Stimulated activated CD8-positive, alpha-beta memory T cell treated with anti-CD3 and anti-CD28 coated beads, Interleukin-15, amount 100 ng/mL, for 48 hours (primary cell): Measurements from ENCODE around the gene DGUOK.
"Not testable (repeated sequence)": the region's sequence is repeated elsewhere in the genome, so short reads cannot be mapped to it uniquely, and the experiment has no call there.

Experiments
- DNase-seq, 2 donors: peaks; one replicate each; pipeline ENCODE4 v3.0.0-alpha.2; 2020; ENCODE audit warnings: low read depth in 2 of 2

Gene DGUOK

DNA sequence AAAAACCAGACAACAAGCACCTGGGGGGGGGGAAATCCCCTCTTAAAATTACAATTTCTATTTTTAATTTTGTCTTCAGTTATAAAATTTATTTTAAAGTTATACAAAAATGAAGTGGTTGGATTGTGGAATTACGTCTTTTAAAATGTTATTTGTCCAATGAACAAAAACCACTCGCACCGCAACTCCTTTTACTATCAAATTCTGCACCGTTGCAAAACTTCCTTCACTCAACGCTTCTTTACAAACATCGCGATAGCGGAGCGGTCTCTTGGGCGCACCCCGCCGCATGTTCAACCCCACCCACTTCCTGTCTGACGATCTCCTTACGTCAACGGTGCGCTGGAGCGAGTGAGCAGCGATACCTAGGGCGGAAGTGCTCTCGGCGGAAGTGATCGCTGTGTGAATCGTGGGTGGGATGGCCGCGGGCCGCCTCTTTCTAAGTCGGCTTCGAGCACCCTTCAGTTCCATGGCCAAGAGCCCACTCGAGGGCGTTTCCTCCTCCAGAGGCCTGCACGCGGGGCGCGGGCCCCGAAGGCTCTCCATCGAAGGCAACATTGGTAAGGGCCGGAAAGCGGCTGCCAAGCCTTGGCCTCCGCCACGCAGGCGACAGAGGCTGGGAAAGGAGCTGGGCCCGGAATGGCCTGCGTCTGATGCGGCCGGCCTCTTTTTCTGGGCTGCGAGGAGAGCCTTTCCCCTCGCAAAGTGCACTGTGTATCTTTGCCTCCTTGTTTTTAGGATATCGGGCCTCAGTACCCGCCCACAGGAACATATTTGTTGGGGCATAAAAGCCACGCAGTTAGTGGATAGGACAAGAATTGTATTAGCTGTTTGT lies at the start of gene DGUOK:
Gene DGUOK, plus strand, starts transcription at position 388 of the 835 bp plus-strand sequence. Its CDS starts 31 bp downstream, at position 419.
- peak; percentile 94 to 97 for DNase-seq

DNA sequence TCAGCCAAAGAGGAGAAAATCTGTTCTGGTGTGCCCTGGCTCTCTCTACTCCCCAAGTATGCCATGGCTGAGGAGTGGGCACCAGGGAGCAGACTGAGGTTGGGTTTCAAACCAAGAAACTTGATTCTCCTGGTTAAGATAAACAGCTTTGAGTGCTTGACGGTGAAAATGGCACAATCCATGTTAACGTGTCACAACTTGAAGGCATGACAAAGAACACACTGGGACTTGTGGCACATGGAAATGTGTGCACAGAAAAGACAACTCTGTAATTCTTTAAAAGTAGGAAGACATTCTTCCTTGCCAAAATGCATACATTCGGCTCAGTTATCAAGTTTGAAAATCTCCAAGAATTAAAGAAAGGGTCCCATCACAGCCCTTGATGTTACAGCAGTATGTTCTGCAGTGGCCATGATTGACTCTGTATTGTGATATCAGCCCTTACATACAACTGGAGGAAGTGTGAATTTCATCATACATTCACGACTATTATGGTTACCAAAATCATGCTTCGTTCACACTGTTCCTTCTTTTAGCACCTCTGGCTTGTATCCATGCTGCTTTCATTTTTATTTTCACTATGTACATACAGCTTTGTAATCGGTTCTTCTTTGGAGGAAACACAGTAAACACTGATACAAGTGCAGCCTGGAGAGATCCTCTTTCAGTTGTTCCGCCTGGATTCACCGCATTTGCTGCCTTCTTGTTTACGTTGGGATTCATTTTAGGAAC lies 49.4 kb upstream of the DGUOK start:
- DNase-seq: no peak

DNA sequence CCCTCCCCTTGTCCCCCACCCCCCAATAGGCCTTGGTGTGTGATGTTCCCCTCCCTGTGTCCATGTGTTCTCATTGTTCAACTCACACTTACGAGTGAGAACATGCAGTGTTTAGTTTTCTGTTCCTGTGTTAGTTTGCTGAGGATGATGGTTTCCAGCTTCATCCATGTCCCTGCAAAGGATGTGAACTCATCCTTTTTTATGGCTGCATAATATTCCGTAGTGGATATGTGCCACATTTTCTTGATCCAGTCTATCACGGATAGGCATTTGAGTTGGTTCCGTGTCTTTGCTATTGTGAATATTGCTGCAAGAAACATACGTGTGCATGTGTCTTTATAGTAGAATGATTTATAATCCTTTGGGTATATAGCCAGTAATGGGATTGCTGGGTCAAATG lies 48.7 kb upstream of the DGUOK start:
- not testable (repeated sequence) for DNase-seq

DNA sequence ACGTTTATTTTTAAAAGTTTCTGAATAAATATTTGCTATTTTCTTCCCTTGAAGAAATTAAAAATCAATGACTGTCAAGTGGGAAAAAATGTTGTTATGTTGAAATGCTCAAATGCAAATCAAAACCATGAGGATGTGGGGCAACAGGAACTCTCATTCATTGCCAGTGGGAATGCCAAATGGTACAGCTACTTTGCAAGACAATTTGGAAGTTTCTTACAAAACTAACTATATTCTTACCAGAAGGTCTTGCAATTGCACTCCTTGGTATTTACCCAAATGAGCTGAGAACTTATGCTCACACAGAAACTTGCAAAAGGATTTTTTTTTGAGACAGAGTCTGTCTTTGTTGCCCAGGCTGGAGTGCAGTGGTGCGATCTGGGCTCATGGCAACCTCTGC lies 41.3 kb upstream of the DGUOK start:
- no peak for DNase-seq

DNA sequence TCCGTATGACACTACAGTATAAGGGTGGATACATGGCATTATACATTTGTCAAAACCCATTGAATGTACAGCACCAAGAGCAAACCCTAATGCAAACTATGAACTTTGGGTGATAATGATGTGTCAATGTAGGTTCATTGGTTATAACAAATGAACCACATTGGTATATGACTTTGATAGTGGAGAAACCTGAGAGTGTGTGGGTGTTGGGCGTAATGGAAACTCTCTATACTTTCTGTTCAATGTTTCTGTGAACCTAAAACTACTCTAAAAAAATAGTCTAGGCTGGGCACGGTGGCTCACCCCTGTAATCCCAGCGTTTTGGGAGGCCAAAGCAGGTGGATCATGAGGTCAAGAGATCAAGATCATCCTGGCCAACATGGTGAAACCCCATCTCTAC lies 40.3 kb upstream of the DGUOK start:
- DNase-seq: peak; percentile 38 to 49

DNA sequence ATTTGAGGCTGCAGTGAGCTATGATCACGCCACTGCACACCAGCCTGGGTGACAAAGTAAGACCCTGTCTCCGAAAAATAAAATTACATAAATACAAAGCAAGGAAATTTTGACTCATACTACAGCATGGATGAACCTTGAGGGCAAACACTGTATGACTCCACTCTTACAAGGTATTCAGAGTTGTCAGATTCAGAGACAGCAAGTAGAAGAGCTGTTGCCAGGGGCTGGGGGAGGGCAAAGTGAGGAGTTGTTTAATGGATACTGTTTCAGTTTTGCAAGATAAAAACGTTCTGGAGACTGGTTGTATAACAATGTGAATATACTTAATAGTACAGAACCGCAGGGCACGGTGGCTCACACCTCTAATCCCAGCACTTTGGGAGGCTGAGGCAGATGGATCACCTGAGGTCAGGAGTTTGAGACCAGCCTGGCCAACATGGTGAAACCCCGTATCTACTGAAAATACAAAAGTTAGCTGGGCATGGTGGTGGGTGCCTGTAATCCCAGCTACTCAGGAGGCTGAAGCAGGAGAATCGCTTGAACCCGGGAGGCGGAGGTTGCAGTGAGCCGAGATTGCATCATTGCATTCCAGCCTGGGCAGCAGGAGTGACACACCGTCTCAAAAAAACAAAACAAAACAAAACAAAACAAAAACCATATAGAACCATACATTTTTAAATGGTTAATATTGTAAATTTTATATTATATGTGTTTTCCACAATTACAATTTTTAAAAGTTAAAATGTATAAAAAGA lies 38.9 kb upstream of the DGUOK start:
- DNase-seq: not testable (repeated sequence)

DNA sequence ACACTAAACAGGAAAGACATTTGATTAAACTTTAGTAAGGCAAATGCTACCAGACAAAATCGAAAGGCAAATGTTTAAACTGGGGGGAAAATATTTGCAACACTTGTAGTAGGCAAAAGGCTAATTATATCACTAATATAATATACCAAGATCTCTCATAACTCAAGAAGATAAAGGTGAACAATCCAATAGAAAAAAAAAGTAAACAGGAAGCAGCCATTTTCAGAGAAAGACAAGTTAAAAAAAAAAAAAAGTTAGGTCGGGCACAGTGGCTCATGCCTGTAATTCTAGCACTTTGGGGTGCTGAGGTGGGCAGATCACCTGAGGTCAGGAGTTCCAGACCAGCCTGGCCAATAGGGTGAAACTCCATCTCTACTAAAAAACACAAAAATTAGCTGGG lies 38.3 kb upstream of the DGUOK start:
- DNase-seq: no peak

DNA sequence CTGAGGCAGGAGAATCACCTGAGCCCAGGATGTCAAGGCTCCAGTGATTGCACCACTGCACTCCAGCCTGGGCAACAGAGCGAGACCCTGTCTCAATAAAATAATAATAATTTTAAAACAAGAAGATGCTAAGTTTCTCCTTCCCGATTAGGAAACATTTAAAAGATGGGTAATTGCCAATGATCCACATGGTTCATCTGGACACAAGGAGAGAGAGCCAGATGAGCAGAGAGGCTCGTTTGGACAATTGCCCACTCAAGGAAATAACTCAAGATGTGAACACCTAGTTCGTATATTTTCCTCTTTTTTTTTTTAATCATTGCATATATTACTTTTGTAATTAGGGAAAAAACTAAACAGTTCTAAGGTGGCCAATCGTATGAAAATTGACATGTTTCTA lies 37.5 kb upstream of the DGUOK start:
- DNase-seq: no peak

DNA sequence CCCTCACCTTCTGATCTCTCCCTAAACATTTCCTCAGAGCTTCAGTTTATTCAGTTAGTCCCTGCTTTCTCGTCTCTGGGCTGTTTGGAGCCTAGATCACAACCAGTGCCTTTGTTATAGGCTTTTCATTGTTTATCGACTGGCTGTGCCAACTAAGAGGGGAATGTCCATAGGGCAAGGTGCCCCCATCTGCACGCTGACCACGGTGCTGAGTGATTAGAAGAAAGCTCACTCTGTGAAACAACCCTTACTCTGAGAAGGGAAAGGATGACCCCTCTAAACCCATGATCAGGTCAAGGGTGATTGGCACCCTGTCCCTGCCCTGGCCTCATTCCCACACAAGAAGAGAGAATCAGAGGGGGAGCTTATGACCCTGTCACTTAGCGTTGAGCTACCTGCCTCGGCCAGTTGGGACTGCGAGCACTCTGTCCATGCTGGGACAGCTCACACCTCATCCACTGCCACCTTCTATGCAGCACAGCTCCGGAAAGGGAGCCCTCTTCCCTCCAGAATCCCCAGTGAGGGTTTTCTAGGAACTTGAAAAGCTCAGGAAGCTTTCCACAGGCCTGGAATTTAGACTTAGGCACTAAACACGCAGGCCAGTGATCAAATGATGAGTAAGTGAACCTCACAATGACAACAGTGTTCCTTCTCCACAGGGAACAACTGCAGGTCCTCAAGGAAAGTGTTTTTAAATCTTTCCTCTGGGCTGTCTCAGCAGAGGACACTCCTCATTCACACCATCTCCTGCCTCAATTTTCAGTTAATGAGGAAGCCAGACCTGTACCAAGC lies 36.2 kb upstream of the DGUOK start:
- no peak for DNase-seq

DNA sequence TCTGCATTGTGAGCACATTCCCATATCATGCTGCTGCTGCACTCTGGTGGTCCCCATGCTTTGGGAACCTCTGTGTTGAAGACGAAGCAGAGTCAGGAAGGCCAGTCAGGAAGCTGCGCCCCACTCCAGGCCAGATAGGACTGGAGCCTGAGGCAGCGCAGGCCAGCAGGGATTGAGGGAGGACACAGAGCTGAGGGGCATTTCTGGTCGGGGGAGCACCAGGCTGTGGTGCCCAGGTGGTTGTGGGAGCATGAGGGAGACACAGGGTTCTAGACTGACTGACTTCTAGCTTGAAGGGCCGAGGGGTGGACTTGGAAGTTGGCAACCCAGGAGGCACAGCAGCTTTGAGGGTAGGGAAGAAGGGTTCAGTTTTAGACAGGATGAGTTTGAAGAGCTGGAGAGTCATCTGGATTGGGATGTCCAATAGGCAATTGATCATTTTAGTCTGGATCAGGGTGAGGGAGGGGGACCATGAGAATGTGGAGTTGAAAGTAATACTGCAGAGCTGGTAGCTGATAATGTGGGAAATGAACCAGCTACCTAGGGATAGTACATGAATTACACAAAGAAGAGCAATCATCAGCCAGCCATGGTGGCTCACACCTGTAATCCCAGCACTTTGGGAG lies 35.3 kb upstream of the DGUOK start:
- DNase-seq: no peak

DNA sequence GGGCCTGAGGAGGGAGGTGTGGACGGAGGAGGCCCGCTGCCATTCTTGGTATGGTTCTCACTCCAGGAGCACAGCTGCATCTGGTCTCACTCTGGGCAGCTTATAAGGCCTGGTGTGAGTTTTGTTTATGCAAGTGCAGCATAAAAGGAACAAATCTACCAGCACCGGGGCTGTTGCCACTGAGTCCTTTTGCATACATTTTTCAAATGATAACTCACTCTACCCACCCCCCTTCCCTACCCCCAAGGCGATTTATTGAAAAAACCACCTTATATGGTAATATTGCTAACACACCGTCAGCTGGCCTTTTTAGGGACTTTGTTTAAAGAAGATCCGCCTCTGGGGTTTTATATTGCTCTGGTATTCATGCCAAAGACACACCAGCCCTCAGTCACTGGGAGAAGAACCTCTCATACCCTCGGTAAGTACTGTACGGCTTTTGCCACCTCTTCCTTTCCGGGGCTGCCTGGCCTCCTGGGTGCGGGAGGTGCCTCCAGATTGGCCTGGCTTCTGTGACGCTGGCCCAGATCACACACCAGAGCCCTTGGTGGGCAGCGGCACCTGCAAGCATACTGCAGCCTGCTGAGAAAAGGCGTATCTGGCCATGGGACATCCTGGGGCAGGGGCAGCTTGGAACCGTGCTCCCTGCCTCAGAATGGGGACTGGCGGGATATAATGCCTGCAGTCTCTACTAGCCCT lies 33.9 kb upstream of the DGUOK start, which contains the start of gene ACTG2:
Gene ACTG2, plus strand, starts transcription at position 378 of the 699 bp plus-strand sequence. CDS start 8,304 bp downstream, outside the sequence.
- DNase-seq: no peak

DNA sequence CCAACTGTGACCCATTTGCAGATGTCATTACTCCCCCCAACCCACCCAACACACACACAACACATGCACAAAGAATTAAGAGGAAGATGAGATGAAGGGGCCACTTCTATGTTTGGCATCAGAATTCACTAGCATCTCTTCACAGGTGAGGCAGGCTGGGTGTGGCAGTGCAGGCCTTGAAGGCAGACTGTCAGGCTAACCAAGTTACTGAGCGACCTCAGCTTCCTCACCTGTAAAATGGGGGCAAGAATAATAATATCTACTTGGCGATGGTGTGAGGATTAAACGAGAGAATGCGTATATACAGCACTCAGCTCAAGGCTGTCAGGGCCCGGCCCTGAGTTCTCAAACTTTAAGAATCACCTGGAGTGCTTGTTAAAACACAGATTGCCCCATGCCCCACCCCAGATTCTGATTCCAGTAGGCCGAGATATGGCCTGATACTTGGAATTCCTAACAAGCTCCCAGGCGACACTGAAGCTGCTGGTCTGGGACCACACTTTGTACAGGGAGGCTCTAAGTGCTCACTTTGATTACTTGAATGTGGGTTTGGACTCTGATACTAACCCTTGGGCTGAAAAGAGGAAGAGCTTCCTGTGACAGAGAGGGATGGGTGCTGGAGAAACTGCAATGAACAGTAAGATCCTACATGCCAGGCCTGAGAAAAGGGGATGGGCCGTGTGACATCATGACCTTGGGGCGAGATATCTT lies 32.8 kb upstream of the DGUOK start:
- no peak for DNase-seq

DNA sequence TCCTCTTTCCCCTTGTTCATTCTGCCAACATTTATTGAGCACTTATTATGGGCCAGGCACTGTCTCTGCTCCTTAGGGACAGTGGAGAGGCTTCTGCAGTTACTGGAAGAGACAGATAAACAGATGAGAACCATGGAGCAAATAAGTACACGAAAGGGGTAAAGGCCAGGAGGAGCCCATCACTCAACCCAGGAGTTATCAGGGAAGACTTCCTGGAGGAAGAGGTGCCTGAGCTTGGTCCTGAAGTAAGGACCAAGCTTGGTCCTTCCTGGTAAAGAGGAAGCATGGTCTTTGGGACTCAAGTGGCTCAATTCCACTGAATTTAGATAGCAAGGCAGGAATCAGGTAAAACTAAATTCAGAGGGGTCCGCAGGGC lies 32.2 kb upstream of the DGUOK start:
- DNase-seq: no peak

DNA sequence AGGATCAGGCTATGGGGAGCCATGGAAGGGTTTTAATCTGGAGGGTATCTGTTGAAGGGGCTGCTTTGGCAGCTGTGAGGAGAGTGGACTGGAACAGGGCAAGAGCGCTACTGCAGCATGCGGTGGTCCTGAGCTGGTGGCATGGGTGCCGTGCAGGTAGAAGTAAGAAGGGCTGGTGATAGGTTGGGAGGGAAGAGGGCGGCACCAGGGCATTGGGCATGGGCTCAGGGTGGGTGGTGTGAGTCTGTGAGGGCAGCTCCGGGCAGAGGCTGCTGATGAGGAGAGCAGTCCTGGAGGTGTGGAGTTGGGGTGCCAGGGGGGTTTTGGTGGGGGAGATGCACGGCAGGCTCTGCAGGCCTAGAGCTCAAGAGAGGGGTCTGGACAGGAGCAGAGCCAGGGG lies 31.8 kb upstream of the DGUOK start:
- no peak for DNase-seq

DNA sequence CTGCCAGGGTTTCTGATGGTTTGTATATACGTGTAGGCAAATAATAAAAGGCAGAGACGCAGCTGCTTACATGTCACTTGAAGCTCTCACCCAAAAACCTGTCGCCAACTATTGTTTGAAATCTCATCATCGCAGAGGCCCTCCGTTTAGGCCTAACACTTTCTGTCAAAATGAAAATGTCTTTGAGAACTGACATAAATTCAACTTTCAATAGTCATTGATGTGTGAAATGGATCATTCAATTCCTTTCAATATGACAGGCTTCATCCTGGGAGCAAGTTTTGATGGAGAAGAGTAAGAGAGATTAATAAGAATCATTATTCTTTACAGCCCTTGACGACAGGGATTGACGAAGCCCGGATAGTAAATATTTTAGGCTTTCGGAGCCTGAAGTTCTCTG lies 31.2 kb upstream of the DGUOK start:
- DNase-seq: no peak

DNA sequence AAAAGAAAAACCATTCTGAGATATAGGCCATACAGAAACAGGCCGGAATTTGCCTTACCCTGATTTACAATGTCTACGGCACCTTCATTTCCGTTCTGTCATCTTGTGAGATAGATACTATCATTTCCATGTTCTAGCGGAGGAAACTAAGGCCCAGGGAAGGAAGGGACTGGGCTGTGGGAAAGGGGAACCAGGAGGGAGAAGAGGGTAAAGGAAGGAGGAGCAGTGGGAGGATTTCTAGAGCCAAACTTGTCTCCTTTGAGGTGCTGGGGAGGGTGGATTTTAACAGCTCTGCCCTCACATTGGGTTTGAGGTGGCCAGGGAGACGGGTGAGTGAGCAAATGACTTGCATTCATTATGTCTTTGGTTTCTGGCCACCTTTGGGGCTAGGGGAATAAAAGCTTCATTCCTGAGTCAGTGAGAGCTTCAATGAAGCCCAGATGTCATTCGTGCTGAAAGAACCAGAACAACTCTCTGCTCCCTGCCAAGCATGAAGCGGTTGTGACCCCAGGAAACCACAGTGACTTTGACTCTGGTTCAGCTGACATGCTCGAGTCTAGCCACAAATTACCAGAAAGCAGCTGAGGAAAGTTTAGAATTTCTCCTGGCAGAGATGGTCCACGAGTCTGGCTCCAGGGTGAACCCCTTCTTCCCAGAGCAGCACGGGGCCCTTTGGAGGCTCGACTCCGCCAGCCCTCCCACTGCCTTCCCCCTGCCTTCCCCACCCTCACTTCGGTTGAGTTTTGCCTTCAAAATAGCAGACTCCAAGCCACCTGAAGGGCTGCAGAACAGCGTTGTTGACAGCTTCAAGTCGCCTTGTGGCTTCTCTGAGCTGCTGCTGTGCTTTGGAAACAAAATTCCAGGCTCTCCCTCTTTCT lies 30.1 kb upstream of the DGUOK start:
- peak; percentile 36 to 53 for DNase-seq

DNA sequence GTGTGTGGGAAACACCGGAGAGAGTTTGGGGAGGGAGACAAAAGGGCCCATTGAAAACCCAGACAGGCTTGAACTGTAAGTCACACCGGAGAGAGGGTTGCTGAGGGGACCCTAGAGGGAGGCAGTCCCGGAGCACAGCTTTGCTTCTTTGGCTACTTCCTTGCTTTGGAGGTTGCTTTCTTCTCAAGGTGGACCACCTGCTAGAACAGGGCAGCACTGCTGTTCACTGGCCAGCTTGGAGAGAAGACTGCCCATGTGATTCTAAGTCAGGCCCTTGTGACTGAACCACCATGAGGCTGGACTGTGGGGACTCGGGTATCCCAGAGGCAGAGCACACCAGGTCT lies 29.5 kb upstream of the DGUOK start:
- DNase-seq: no peak

DNA sequence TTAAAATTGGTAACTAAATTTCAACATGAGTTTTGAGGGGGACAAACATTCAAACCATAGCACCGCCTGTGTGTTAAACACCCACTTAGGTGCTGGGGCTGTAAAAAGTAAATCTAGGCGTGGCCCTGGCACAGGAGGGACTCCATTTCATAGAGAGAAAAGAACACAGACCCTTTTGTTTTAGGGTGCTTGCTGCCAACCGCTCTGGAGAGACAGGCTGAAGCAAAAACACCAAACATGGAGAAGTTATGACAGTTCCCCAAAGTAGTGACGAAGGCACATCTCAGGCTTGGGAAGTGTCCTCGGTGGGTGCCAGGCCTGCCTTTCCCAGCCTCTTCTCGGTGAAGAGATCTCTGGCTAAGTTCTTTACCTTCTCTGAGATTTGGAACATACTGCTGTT lies 28.7 kb upstream of the DGUOK start:
- DNase-seq: no peak

DNA sequence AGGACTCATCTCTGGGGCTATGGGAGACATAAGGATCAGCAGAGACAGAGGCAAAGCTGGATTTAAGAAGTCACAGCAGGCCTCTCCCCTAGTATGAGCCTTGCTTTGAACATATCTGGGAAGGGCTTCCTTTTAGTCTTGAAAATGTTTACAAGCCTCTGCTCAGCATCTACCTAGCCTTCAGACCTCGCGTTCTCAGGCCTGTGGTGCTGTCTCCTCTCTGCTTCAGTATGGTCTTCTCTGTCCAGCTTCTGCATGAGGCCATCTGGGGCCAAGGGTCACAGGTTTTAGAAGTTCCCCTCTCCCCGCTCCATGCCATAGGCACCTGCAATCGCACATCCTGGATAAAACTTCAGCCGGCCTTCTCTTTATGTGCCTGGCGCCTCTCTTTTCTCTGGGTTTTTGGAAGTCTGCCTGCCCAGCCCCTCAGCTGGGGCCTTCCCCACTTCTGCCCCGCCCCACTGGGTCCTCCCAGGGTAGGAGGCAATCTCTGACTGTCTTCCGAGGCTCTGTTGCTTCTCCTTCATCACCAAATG lies 26.8 kb upstream of the DGUOK start:
- DNase-seq: no peak
